BLaER1 treated with 17β-estradiol and CSF1 and Interleukin-3, amounts not matched to agents 10 nM and 100 nM (cell line): ENCODE measurements around the gene ATG9B.

Source experiments
- H3K27ac ChIP-seq, 11 experiments: shearing (Covaris generic); formaldehyde crosslinking; 2 replicates each; pipeline ENCODE4 v1.8.1; 2022
- H3K27me3 ChIP-seq, 11 experiments: shearing (Covaris generic); formaldehyde crosslinking; 2 replicates each; pipeline ENCODE4 v1.8.1; 2022
- H3K36me3 ChIP-seq, 11 experiments: shearing (Covaris generic); formaldehyde crosslinking; 2 replicates each; pipeline ENCODE4 v1.8.1; 2022
- H3K4me1 ChIP-seq, 10 experiments: shearing (Covaris generic); formaldehyde crosslinking; 2 replicates each; pipeline ENCODE4 v1.8.1; 2022
- H3K4me2 ChIP-seq, 11 experiments: shearing (Covaris generic); formaldehyde crosslinking; 2 replicates each; pipeline ENCODE4 v1.8.1; 2022
- H3K4me3 ChIP-seq, 10 experiments: shearing (Covaris generic); formaldehyde crosslinking; 2 replicates each; pipeline ENCODE4 v1.8.1; 2022
- H3K9ac ChIP-seq, 11 experiments: shearing (Covaris generic); formaldehyde crosslinking; 2 replicates each; pipeline ENCODE4 v1.8.1; 2022
- H3K9me3 ChIP-seq, 11 experiments: shearing (Covaris generic); formaldehyde crosslinking; replicated peaks in 1 of 11; 2 replicates each; pipeline ENCODE4 v1.8.1; 2022
- H4K20me1 ChIP-seq, 11 experiments: shearing (Covaris generic); formaldehyde crosslinking; 2 replicates each; pipeline ENCODE4 v1.8.1; 2022
- Cebpa-rat ChIP-seq, 11 experiments: shearing (Covaris generic); IDR thresholded peaks; 2 replicates each; pipeline ENCODE4 v1.8.1; 2022

Gene ATG9B

GRCh38 chr7:151024435-151025056 lies at the start of gene ATG9B:
Gene ATG9B (minus strand): TSS chr7:151024494. CDS start chr7:151024423, 71 bp downstream.
- Histone ChIP-seq H4K20me1 (no peaks in the 10 kb centered on the region), H3K27me3 (peaks cover 4 to 24% (median 13%) of the 10 kb centered on the region in 11 experiments; a peak in 18 of 22 replicates), H3K9ac (peak within 1 kb of the TSS in 5 of 11 experiments; percentile 3 to 37 (median 9); a peak in 2 of 22 replicates), H3K4me2 (peak within 1 kb of the TSS; percentile 54 to 82 (median 73)), H3K36me3 (no peaks in the 10 kb centered on the region), H3K9me3 (no peaks in the 10 kb centered on the region), H3K4me3 (no peak within 1 kb of the TSS), H3K4me1 (peaks cover 21 to 43% (median 40%) of the 10 kb centered on the region in 10 experiments), H3K27ac (no peak within 1 kb of the TSS)
- TF ChIP-seq Cebpa-rat (IDR thresholded peaks at IDR 0.05) = no peak

GRCh38 chr7:151073990-151074389 lies 49.7 kb upstream of the ATG9B start:
- H3K9me3 ChIP-seq = no peaks in the 10 kb centered on the region
- TF ChIP-seq Cebpa-rat (IDR thresholded peaks at IDR 0.05) = no peak
- H4K20me1 ChIP-seq = peaks cover 15 to 100% (median 63%) of the 10 kb centered on the region in 11 experiments; a peak in 21 of 22 replicates
- H3K4me2 ChIP-seq = no peak overlapping the region
- no peak overlapping the region for H3K4me3 ChIP-seq
- H3K27me3 ChIP-seq = no peaks in the 10 kb centered on the region
- H3K4me1 ChIP-seq = peaks cover 13 to 25% (median 19%) of the 10 kb centered on the region in 10 experiments
- peaks cover 83 to 93% (median 87%) of the 10 kb centered on the region in 11 experiments for H3K36me3 ChIP-seq
- no peak overlapping the region for H3K27ac ChIP-seq
- peak overlapping the region in 1 of 11 experiments; percentile 38; a peak in 1 of 22 replicates for H3K9ac ChIP-seq

- H3K27ac ChIP-seq = no peak overlapping the region
- peaks cover 6 to 98% (median 40%) of the 10 kb centered on the region in 11 experiments; a peak in 17 of 22 replicates for H4K20me1 ChIP-seq
- peaks cover 99 to 100% (median 100%) of the 10 kb centered on the region in 11 experiments for H3K36me3 ChIP-seq
Observed at GRCh38 chr7:151071032-151071866, 47.0 kb upstream of the ATG9B start.

GRCh38 chr7:151070574-151070960 lies 46.3 kb upstream of the ATG9B start:
- Histone ChIP-seq H3K27ac (no peak overlapping the region), H3K9me3 (no peaks in the 10 kb centered on the region), H3K36me3 (peaks cover 99 to 100% (median 100%) of the 10 kb centered on the region in 11 experiments), H3K9ac (no peak overlapping the region), H3K4me3 (no peak overlapping the region), H3K4me1 (no peaks in the 10 kb centered on the region), H4K20me1 (peaks cover 6 to 98% (median 40%) of the 10 kb centered on the region in 11 experiments; a peak in 18 of 22 replicates), H3K4me2 (no peak overlapping the region), H3K27me3 (no peaks in the 10 kb centered on the region)
- TF ChIP-seq Cebpa-rat (IDR thresholded peaks at IDR 0.05) = no peak

More at GRCh38 chr7:151071032-151071866, 47.0 kb upstream of the ATG9B start:
- Histone ChIP-seq H3K9me3 (no peaks in the 10 kb centered on the region), H3K27me3 (no peaks in the 10 kb centered on the region), H3K9ac (no peak overlapping the region), H3K4me1 (no peaks in the 10 kb centered on the region), H3K4me2 (no peak overlapping the region), H3K4me3 (no peak overlapping the region)
- TF ChIP-seq Cebpa-rat (IDR thresholded peaks at IDR 0.05) = no peak

- H3K4me2 ChIP-seq = no peak overlapping the region
- no peak for TF ChIP-seq Cebpa-rat (IDR thresholded peaks at IDR 0.05)
- no peaks in the 10 kb centered on the region for H3K4me1 ChIP-seq
- H3K27ac ChIP-seq = no peak overlapping the region
- no peak overlapping the region for H3K9ac ChIP-seq
- H3K9me3 ChIP-seq = no peaks in the 10 kb centered on the region
- H3K36me3 ChIP-seq = peaks cover 99 to 100% (median 100%) of the 10 kb centered on the region in 11 experiments
- peaks cover under 1 to 98% (median 40%) of the 10 kb centered on the region in 11 experiments; a peak in 18 of 22 replicates for H4K20me1 ChIP-seq
- H3K4me3 ChIP-seq = no peak overlapping the region
- no peaks in the 10 kb centered on the region for H3K27me3 ChIP-seq
Observed at GRCh38 chr7:151069841-151070573, 45.7 kb upstream of the ATG9B start.

GRCh38 chr7:151068069-151068773 lies 43.9 kb upstream of the ATG9B start:
- Histone ChIP-seq H3K9me3 (no peaks in the 10 kb centered on the region), H3K27me3 (no peaks in the 10 kb centered on the region), H3K4me2 (no peak overlapping the region), H3K36me3 (peaks cover 89 to 100% (median 99%) of the 10 kb centered on the region in 11 experiments), H3K9ac (no peak overlapping the region; a peak in 1 of 22 replicates), H4K20me1 (peaks cover 0 to 97% (median 34%) of the 10 kb centered on the region in 11 experiments; a peak in 16 of 22 replicates), H3K27ac (no peak overlapping the region), H3K4me3 (no peak overlapping the region), H3K4me1 (no peaks in the 10 kb centered on the region)
- no peak for TF ChIP-seq Cebpa-rat (IDR thresholded peaks at IDR 0.05)

- Histone ChIP-seq H3K27me3 (no peaks in the 10 kb centered on the region), H4K20me1 (peaks cover 8 to 95% (median 44%) of the 10 kb centered on the region in 11 experiments; a peak in 20 of 22 replicates), H3K4me2 (no peak overlapping the region), H3K9ac (peak overlapping the region in 1 of 11 experiments; percentile 5; a peak in 1 of 22 replicates), H3K36me3 (peaks cover 75 to 96% (median 93%) of the 10 kb centered on the region in 11 experiments), H3K4me3 (no peak overlapping the region), H3K9me3 (no peaks in the 10 kb centered on the region), H3K27ac (no peak overlapping the region), H3K4me1 (peaks cover 7 to 13% (median 8%) of the 10 kb centered on the region in 10 experiments)
- no peak for TF ChIP-seq Cebpa-rat (IDR thresholded peaks at IDR 0.05)
Observed at GRCh38 chr7:151066273-151066974, 42.1 kb upstream of the ATG9B start.

- Histone ChIP-seq H3K4me1 (peaks cover 16 to 21% (median 17%) of the 10 kb centered on the region in 10 experiments), H3K27me3 (no peaks in the 10 kb centered on the region), H4K20me1 (peaks cover 17 to 95% (median 52%) of the 10 kb centered on the region in 11 experiments; a peak in 20 of 22 replicates), H3K9me3 (no peaks in the 10 kb centered on the region), H3K9ac (peak overlapping the region in 1 of 11 experiments; percentile 5; a peak in 1 of 22 replicates), H3K36me3 (peaks cover 66 to 88% (median 84%) of the 10 kb centered on the region in 11 experiments), H3K27ac (peak overlapping the region in 2 of 11 experiments; percentile 7 to 35; a peak in 3 of 22 replicates), H3K4me3 (no peak overlapping the region), H3K4me2 (no peak overlapping the region)
- TF ChIP-seq Cebpa-rat (IDR thresholded peaks at IDR 0.05) = no peak
Observed at GRCh38 chr7:151065516-151065915, 41.2 kb upstream of the ATG9B start.
